NCI-H1694 (cell line): ENCODE data around the gene KRT35.
A peak's percentile ranks its signal among the peaks of the same experiment; 100 is the strongest.

Source experiments
- DNase-seq: peaks from one replicate; lab custom pipeline; 2025; lab: John Stamatoyannopoulos, UW

The KRT35 gene

DNA sequence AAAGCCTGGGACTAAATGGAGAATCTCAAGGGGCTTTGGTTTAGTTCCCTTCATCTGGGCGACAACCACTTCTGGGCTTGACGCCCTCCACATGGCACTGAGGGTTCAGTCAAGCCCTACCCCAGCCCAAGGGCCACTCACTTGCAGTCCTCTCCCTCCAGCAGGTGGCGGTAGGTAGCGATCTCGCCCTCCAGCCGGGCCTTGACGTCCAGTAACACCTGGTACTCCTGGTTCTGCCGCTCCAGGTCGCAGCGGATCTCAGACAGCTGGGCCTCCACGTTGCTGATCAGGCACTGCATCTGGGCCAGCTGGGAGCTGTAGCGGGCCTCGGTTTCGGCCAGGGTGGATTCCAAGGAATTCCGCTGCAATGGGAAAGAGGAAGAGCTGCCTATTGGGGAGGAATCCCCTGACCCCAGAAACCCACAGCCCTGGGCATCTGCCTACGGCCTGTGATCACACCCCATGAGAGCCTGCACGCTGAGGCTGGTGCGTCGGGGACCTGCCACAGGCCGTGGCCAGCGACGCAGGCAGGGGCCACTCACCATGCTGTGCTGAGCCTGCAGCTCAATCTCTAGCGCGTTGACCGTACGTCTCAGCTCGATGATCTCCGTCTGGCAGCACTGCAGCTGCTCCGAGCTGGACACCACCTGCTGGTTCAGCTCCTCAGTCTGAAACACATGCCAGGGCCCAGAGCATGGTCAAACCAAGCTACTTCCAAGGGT, 6.0 kb upstream of the KRT35 start:
- DNase-seq, result no peak

DNA sequence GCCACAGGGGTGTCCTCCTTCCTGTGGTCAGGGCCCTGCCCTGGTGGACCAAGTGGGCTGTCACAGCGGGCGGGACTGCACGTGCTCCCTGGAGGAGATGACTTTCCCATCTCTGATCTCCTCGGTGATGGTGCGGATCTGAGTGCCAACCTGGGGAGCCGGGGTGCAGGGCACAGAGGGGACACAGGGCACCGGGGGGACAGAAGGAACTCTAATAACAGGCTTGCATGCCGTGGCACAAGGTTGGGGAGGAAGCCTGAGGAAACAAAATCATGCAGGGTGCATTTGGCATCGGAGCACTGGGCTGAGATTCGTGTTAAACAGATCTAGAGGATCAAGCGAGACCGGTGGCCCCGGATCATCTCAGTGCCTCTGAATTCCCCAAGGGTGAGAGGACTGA, 5.4 kb upstream of the KRT35 start:
- DNase-seq, result no peak

GRCh38 chr17:41484920-41485904, 4.3 kb upstream of the KRT35 start:
- DNase-seq, result no peak

GRCh38 chr17:41483991-41484826, 3.3 kb upstream of the KRT35 start:
- DNase-seq, result no peak

DNA sequence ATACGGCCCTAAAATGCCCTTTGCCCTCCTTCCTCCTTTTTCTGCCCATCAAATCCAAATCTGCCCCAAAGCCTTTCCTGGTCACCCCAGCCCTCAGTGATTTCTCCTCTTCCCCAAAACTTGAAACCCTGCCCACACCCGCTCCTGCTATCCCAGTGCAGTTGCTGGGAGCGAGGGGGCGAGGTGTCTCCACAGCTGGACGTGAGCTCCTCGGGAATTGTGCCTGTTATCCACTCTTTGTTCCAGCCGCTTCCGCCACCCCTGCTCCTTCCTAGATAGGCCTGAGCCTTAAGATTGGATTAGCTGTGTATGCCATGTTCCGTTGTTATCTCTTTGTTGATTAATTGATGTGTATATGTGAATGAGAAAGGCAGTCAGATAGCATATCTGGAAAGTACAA, 2.6 kb upstream of the KRT35 start:
- no peak for DNase-seq

GRCh38 chr17:41480581-41480980, 370 bp downstream of the KRT35 start:
- DNase-seq, result no peak

GRCh38 chr17:41480136-41480535, 815 bp downstream of the KRT35 start:
- no peak for DNase-seq

DNA sequence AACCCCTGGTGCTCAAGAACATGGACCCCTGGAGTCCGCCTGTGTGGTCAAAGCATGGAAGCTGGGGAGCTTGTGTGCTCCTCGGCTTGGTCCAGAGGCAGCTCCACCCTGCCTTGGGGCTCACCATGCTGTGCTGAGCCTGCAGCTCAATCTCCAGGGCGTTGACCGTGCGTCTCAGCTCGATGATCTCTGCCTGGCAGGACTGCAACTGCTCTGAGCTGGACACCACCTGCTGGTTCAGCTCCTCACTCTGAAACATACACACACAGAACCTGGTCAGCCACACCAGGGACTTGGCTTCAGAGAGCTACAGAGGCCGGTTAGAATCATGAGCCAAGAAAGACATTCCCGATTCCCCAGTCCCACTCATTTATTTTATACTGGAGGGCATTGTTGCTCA, 2.7 kb downstream of the KRT35 start:
- DNase-seq, result no peak

GRCh38 chr17:41476866-41477815, 3.8 kb downstream of the KRT35 start:
- DNase-seq, result no peak

GRCh38 chr17:41475421-41475820, 5.5 kb downstream of the KRT35 start:
- DNase-seq, result no peak

DNA sequence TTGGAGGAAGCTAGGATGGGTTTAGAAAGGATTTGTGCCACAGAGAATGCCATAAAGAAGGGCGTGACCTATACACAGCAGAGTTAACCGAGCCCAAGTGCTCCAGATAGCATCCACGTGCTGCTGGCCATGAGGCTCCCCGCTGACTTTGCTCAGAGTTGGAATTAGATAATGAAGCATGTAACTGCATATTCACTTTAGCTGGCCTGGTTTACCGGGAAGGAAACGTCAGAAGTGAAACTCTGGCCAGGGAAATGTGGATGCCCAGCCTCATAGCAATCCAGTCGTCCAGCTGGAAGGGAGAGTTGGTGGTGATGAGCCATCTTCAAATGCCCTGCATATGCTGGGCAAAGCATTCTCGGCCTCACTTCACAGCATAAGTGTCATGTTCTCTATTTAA, 6.1 kb downstream of the KRT35 start:
- no peak for DNase-seq

DNA sequence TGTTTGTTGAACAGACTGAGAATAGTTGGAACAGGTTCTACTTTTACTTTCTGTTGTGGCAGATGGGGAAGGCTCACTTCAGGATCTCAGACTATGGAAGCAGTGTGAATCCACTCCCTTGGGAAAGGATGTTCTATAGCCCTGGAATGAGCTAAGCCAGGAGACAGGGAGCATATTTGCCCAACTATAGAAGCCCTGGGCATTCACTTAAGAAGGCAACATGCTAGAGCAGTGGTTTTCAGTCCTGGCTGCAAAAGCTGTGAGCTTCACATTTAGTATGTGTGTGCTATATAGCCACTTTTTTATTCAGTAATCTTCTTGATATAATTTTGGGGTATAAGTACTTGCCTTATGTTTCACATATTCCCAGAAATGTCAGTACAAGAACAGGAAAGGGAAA, 12.6 kb downstream of the KRT35 start:
- DNase-seq, result no peak

DNA sequence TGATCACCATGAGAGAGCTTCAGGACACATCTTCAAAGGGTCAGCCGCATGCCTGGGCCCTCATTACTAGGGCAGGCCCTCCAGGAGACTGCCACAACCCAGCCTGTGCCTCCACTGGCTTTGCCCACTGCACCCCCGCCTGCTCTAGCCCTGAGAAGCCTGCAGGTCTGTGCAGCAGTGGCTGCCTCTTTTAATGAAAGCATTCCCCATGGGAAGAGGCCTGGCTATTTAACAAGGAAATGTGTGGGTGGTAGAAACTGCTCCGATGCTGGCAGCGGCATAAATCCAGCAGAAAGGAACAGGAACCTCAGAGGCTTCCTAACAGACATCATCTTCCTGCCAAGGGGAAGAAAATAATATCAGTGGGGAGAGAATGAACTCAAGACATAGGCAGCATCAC, 13.4 kb downstream of the KRT35 start:
- DNase-seq, result no peak

- no peak for DNase-seq
These were observed 14.0 kb downstream of the KRT35 start, which contains the start of gene KRT32 for GRCh38 chr17:41466988-41467387. TSS of gene KRT32 (minus strand) at chr17:41467386. CDS start at chr17:41467325, 61 bp downstream.

- DNase-seq, result no peak
These were observed 16.3 kb downstream of the KRT35 start for GRCh38 chr17:41464682-41465081.

DNA sequence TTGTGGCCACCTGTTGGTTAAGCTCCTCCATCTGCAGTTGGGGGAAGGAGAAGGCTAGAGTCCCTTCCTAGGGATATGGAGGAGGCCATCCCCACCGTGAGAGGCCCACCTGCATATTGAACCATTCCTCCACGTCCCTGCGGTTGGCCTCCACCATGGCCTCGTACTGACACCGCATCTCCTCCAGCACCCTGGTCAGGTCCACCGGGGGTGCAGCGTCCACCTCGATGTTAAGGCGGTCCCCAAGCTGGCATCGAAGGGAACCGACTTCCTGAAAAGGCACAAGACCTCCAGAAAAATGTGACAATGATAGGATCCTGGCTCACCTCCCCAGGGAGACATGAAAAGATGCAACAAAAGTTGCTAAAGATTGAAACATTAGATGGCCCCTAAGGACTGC, 16.8 kb downstream of the KRT35 start:
- DNase-seq, result no peak

DNA sequence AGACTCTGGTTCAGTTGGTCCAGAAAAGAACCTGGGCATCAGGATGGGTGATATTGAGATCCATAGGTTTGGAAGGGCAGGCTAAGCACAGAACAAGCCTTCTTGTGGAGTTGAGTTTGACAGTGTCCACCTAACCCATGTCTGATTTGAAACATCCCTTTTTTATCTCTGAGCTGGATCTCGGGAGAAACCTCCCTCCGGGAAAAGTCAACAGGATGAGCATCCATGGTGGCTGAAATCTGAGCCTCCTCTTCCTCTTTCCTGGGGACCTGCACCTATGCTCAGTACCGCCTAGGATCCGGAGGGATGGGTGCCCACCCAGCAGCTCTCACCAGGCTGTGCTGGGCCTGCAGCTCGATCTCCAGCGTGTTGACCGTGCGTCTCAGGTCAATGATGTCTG, 17.2 kb downstream of the KRT35 start:
- DNase-seq, result no peak

GRCh38 chr17:41462705-41463104, 18.2 kb downstream of the KRT35 start:
- DNase-seq, result no peak

DNA sequence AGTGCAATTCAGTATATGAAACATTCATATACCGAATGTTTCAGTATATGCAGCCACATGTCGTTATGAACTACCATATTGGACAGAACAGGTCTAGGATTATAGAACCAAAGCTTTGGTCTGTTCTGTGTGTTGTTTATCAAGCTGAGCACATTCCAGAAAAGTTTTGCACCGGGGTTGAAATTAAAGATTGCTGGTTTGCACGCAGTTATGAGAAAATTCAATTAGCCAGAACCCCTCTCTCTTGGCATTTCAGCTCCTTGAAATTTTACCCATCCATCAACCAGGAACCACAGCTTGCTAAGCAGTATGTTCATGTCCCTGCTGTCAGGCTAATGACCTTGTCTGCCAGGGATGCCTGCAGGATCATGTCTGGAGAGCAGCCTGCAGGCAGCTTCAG, 23.3 kb downstream of the KRT35 start:
- no peak for DNase-seq

- DNase-seq, result no peak
These were observed 24.7 kb downstream of the KRT35 start for GRCh38 chr17:41456204-41456603.

DNA sequence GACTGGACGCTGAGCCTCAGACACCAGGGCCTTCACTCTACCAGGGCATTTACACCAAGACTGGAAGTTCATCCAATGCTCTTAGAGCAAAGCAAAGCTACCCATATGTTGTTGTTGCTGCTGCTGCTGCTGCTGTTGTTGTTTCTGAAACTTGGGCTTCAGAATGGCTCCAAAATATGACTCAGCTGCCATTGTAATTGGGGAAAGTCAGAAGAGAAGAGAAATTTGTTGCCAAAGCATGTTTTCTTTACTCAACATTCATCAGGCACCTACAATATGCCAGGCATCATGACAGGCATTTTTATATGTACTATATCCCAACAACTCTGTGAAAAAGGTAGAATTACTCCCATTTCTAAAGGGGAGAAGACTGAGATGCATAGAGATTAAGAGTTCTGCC, 25.7 kb downstream of the KRT35 start:
- peak; percentile 19 for DNase-seq
